Kidney (tissue), 14 donors: Measurements from ENCODE around the gene SYT1. TPM values are rescaled to one million over a fixed set of nuclear protein-coding genes. Genes with fewer than 3 reads are reported as not detected.

ENCODE experiments used
- DNase-seq, 5 donors: peaks; one replicate each; pipeline ENCODE4 v3.0.0-alpha.2; 2013 to 2020
- FAIRE-seq: peaks from 2 replicates; lab custom pipeline; 2012; peaks lifted over from hg19 to GRCh38; lab: Jason Lieb, UNC
- H3K27ac ChIP-seq, 2 donors: one replicate each; pipeline ENCODE4 v1.7.0; 2013; ENCODE audit warnings: low read depth in 2 of 2, low read length in 2 of 2, inconsistent platforms in 1 of 2
- H3K27me3 ChIP-seq: one replicate; pipeline ENCODE4 v1.7.1; 2013; ENCODE audit warnings: low read length, inconsistent platforms; ENCODE audit not compliant: control insufficient read depth, insufficient read depth
- H3K36me3 ChIP-seq, 3 donors: one replicate each; pipeline versions ENCODE4 v1.7.0 to v1.7.1; 2013; ENCODE audit warnings: low read length in 3 of 3, control low read depth in 1 of 3, inconsistent platforms in 1 of 3; ENCODE audit not compliant: insufficient read depth in 3 of 3, control insufficient read depth in 2 of 3
- H3K4me1 ChIP-seq, 3 donors: one replicate each; pipeline versions ENCODE4 v1.7.0 to v1.7.1; 2013; ENCODE audit warnings: low read length in 3 of 3, inconsistent platforms in 1 of 3, low read depth in 1 of 3; ENCODE audit not compliant: control insufficient read depth in 2 of 3, insufficient read depth in 2 of 3
- H3K4me3 ChIP-seq, 3 donors: one replicate each; pipeline versions ENCODE4 v1.7.0 to v1.8.1; 2013; ENCODE audit warnings: low read length in 3 of 3, control low read depth in 1 of 3, inconsistent platforms in 1 of 3
- H3K9ac ChIP-seq, 3 donors: one replicate each; pipeline versions ENCODE4 v1.7.0 to v1.7.1; 2013; ENCODE audit warnings: low read length in 3 of 3, control low read depth in 1 of 3, inconsistent platforms in 1 of 3
- H3K9me3 ChIP-seq, 3 donors: one replicate each; pipeline versions ENCODE4 v1.7.0 to v1.7.1; 2013; ENCODE audit warnings: low read length in 3 of 3, control low read depth in 1 of 3, inconsistent platforms in 1 of 3; ENCODE audit not compliant: control insufficient read depth in 2 of 3, insufficient read depth in 1 of 3
- intact Hi-C: fragments of 100-400 bp; cut with DNase I; formaldehyde crosslinking; loops from one replicate; pipeline ENCODE4 v1.11.1; 2022
- polyA plus RNA-seq: library from polyadenylated mRNA; stranded (reverse); fragments of 350-450 nt; fragmentation: Illumina TruSeq; extraction: RNeasy Lipid Tissue Mini Kit (QIAGEN cat#74804); gene quantifications from one replicate; pipeline ENCODE4 v1.2.3, GENCODE V29; 2014; ENCODE audit warnings: low read depth, low replicate concordance; ENCODE audit not compliant: insufficient read depth
- total RNA-seq: library from RNA; stranded (reverse); fragmentation: NEBNext Ultra II Directional; extraction: Animal tissue kit (Norgen Biotek cat#: 25700); gene quantifications from one replicate; pipeline ENCODE4 v1.2.1, GENCODE V29; 2021
- TF ChIP-seq, protein P1 (sequence below): IDR thresholded peaks from 3 replicates; pipeline ENCODE4 v1.5.1; 2012; ENCODE audit warnings: mild to moderate bottlenecking, moderate library complexity, borderline replicate concordance; ENCODE audit not compliant: insufficient read depth; ENCODE audit errors: extremely low read depth
- donor health status: control.
- donor health status: control.
- donor health status: control.
- donor health status: control.
- donor health status: control.
- donor health status: DM: yes; HTN: yes; CAD: no.
- donor health status: Normal renal cell carcinoma (clear cell type).

SYT1 gene
- total and polyA plus RNA-seq, 2 donors from 2014 or later = 0.69 to 1.2 TPM

DNA sequence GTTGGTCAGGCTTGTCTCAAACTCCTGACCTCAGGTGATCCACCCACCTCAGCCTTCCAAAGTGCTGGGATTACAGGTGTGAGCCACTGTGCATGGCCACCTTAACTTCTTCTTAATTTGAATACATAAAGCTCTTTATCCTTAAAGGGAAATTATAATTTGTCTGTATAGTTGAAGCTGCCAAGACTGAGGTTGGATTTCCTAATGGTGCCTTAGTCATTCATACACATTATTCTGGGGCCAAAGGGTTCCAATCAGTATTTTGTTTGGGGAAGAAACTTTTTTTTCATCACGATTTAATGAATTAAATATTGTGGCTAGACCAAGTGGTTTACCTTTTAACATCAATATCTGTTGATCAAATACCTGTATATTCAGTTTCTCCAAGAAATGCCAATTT is 135.9 kb downstream of the SYT1 start:
- Histone ChIP-seq H3K9ac (no peak overlapping the region), H3K4me3 (no peak overlapping the region), H3K36me3 (no peaks in the 10 kb centered on the region), H3K9me3 (no peaks in the 10 kb centered on the region), H3K27ac (no peak overlapping the region), H3K4me1 (no peaks in the 10 kb centered on the region), H3K27me3 (no peaks in the 10 kb centered on the region)
- no peak for FAIRE-seq
- intact Hi-C loops = no loop called here
- TF ChIP-seq, protein P1, sequence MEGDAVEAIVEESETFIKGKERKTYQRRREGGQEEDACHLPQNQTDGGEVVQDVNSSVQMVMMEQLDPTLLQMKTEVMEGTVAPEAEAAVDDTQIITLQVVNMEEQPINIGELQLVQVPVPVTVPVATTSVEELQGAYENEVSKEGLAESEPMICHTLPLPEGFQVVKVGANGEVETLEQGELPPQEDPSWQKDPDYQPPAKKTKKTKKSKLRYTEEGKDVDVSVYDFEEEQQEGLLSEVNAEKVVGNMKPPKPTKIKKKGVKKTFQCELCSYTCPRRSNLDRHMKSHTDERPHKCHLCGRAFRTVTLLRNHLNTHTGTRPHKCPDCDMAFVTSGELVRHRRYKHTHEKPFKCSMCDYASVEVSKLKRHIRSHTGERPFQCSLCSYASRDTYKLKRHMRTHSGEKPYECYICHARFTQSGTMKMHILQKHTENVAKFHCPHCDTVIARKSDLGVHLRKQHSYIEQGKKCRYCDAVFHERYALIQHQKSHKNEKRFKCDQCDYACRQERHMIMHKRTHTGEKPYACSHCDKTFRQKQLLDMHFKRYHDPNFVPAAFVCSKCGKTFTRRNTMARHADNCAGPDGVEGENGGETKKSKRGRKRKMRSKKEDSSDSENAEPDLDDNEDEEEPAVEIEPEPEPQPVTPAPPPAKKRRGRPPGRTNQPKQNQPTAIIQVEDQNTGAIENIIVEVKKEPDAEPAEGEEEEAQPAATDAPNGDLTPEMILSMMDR = no peak
- DNase-seq = no peak

DNA sequence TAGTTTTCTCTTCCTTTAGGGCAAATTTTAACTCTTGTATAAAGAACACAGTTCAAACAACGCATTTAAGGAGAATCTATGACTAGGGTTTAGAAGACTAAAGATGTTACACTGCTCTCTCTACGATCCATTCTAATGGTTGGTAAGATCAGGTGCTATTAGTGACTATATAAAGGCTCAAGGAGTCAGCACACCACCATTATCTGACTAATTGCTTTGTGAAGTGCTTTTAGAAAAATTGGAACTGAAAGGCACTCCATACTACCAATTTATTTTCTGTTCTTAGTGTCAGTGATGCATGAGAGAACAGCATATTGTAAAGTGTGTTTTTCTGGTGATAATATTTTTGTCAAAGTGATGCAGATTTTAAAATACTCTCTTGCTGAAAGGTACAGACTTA is 136.8 kb downstream of the SYT1 start:
- DNase-seq (no peak), FAIRE-seq (no peak)
- H3K36me3 ChIP-seq = no peaks in the 10 kb centered on the region
- H3K27ac ChIP-seq = no peak overlapping the region
- H3K9ac ChIP-seq = no peak overlapping the region
- no peaks in the 10 kb centered on the region for H3K4me1 ChIP-seq
- H3K9me3 ChIP-seq = no peaks in the 10 kb centered on the region
- TF ChIP-seq, protein P1 = no peak
- no peak overlapping the region for H3K4me3 ChIP-seq
- no peaks in the 10 kb centered on the region for H3K27me3 ChIP-seq
- intact Hi-C loops = no loop called here

DNA sequence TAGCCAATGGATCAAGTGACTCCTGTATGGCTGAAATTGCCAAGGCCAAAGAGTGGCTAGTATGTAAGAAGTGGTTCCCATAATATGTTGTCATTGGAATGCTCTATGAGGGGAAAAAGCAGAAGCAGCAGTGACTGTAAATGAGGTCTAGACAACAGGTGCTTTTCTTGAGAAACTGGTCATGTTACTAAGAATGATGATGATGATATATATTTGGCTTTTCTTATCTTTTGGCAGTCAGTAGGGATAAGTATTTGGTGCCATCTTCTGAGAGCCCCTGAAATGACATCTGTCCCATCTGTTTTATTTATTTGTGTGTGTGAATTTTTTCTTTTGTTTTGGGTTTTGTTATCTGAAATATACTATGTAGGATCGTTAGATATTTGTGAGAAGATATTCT is 141.7 kb downstream of the SYT1 start:
- Histone ChIP-seq H3K27ac (no peak overlapping the region), H3K9ac (no peak overlapping the region), H3K27me3 (no peaks in the 10 kb centered on the region), H3K4me1 (no peaks in the 10 kb centered on the region), H3K36me3 (no peaks in the 10 kb centered on the region), H3K9me3 (no peaks in the 10 kb centered on the region), H3K4me3 (no peak overlapping the region)
- TF ChIP-seq, protein P1 = no peak
- intact Hi-C loops = no loop called here
- FAIRE-seq (no peak), DNase-seq (no peak)

DNA sequence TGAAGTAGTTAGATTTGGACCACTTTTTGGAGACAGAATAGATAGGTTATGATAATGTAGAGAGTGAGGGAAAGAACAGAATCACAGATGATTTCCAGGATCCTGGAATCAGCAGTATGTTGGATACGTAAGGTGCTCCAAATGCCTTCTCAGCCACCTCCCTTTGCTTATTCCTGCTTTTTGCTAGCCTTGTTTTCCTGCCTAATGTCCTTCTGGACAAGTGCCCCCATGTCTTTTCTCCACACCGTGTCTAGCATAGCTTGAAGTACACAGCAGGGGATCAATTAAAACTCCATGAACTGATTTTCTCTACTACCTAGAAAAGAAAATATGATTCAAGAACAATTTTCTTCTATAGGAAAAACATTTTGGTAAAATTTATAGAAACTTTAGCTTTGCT is 144.0 kb downstream of the SYT1 start:
- H3K9ac ChIP-seq = no peak overlapping the region
- no peaks in the 10 kb centered on the region for H3K27me3 ChIP-seq
- FAIRE-seq (no peak), DNase-seq (no peak)
- H3K4me1 ChIP-seq = no peaks in the 10 kb centered on the region
- H3K9me3 ChIP-seq = no peaks in the 10 kb centered on the region
- TF ChIP-seq, protein P1 = no peak
- intact Hi-C loops = no loop called here
- H3K36me3 ChIP-seq = no peaks in the 10 kb centered on the region
- no peak overlapping the region for H3K27ac ChIP-seq
- no peak overlapping the region for H3K4me3 ChIP-seq
